NCI-H2196 treated with DMSO at 0.1 percent for 48 hours (cell line): ENCODE data around the gene FAM124A.

Experiments used
- DNase-seq: peaks from one replicate; lab custom pipeline; 2025; ENCODE audit not compliant: unreplicated experiment; lab: John Stamatoyannopoulos, UW

The FAM124A gene

GRCh38 chr13:51303882-51304281 is 81.7 kb downstream of the FAM124A start:
- no peak for DNase-seq

GRCh38 chr13:51305271-51305967 is 83.2 kb downstream of the FAM124A start:
- no peak for DNase-seq

GRCh38 chr13:51308781-51309180 is 86.6 kb downstream of the FAM124A start:
- no peak for DNase-seq

- DNase-seq = no peak
Observed at GRCh38 chr13:51311231-51311630, 89.0 kb downstream of the FAM124A start.

- no peak for DNase-seq
Observed at GRCh38 chr13:51311957-51312520, 89.8 kb downstream of the FAM124A start.

- DNase-seq = no peak
Observed at GRCh38 chr13:51313619-51314018, 91.4 kb downstream of the FAM124A start.

GRCh38 chr13:51317262-51317661 is 95.1 kb downstream of the FAM124A start:
- DNase-seq = no peak

- no peak for DNase-seq
Observed at GRCh38 chr13:51318015-51318414, 95.8 kb downstream of the FAM124A start.

- no peak for DNase-seq
Observed at GRCh38 chr13:51318876-51319275, 96.7 kb downstream of the FAM124A start.

GRCh38 chr13:51321836-51322235 is 99.6 kb downstream of the FAM124A start:
- no peak for DNase-seq

- no peak for DNase-seq
Observed at GRCh38 chr13:51322826-51323225, 100.6 kb downstream of the FAM124A start.

GRCh38 chr13:51323824-51324511 is 101.8 kb downstream of the FAM124A start:
- DNase-seq = no peak

GRCh38 chr13:51324714-51325420 is 102.7 kb downstream of the FAM124A start:
- no peak for DNase-seq

- no peak for DNase-seq
Observed at GRCh38 chr13:51325837-51326236, 103.6 kb downstream of the FAM124A start.

GRCh38 chr13:51326777-51327176 is 104.6 kb downstream of the FAM124A start:
- no peak for DNase-seq

GRCh38 chr13:51327961-51328360 is 105.8 kb downstream of the FAM124A start:
- no peak for DNase-seq

GRCh38 chr13:51328488-51328887 is 106.3 kb downstream of the FAM124A start:
- no peak for DNase-seq

- no peak for DNase-seq
Observed at GRCh38 chr13:51329606-51330005, 107.4 kb downstream of the FAM124A start.

GRCh38 chr13:51330791-51331190 is 108.6 kb downstream of the FAM124A start:
- DNase-seq = no peak

- no peak for DNase-seq
Observed at GRCh38 chr13:51331354-51331861, 109.2 kb downstream of the FAM124A start.

GRCh38 chr13:51332566-51333361 is 110.6 kb downstream of the FAM124A start:
- DNase-seq = no peak
